ENCODE measurements around the gene FYN.
"Not testable (repeated sequence)": the region's sequence is repeated elsewhere in the genome, so short reads cannot be mapped to it uniquely, and the experiment has no call there.

FYN gene

DNA sequence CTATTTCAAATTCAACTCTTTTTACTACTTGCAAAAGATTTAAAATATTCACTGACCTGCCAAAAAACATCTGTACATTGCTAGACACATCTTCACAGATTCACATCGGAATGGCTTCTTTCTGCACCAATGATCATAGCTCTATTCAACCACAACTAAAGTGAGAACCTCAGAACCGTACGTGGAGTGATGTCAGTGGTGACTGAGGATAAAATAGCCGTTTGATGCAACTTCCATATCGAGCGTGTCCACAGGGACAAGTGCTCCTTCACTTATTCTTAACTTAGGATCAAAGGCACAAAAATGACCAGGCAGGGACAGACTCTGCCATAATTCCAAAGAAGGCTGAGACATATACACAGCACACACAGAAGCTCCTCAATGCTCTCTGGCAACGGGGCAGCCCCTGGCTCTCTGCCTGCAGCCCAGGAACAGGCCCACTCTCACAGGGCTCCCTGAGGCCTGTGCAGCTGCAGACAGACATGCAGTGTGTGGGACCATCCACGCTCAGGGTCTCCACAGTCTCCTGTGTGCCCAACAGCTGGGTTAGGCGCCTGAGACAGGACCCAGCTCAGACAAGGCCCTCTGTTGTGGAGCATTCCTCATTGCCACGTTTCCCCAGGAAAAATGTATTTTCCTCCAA lies 22.8 kb downstream of the FYN start:
- no peak for DNase-seq

DNA sequence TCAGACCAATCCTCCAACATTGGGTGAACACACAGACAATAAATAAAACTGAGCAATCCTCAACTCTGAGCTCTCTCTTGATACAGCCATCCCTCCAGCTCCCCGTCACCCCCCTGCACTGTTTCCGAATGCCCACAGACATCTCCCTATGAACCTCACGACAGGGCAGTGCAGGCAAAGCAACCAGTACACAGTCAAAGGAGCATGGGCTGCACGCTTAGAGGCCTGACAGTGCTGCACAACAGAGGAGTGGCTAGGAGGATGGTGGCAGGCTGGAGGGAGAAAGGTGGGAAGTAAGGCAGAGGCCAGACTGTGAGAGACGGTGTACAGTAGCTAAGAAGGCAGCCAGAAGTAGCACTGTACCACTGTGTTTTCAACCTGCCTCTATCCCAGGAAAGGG lies 24.0 kb downstream of the FYN start:
- no peak for DNase-seq

DNA sequence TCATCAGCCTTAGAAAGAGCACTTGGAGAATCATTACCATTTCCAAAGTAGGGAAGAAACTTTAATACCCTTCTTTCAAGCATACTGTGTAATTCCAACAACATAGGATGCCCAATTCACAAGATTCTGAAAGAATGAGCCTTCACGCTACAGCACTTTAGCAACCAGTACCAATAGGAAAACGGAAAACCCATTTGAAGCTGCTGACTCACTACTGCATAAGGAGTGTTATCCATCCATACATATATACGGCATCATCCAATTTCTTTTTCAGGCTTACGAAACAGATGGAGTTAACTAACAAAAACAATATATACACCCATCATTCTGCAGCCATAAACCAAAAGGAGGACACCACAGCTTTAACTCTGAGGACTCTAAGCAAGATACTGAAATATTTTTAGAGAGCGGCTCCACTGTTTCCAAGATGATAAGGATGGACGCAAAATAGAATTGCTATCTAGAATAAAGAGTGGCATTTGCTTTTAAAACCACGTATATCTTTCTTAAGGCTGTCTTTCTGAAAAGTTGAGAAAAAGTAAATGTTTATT lies 24.9 kb downstream of the FYN start:
- DNase-seq = no peak

DNA sequence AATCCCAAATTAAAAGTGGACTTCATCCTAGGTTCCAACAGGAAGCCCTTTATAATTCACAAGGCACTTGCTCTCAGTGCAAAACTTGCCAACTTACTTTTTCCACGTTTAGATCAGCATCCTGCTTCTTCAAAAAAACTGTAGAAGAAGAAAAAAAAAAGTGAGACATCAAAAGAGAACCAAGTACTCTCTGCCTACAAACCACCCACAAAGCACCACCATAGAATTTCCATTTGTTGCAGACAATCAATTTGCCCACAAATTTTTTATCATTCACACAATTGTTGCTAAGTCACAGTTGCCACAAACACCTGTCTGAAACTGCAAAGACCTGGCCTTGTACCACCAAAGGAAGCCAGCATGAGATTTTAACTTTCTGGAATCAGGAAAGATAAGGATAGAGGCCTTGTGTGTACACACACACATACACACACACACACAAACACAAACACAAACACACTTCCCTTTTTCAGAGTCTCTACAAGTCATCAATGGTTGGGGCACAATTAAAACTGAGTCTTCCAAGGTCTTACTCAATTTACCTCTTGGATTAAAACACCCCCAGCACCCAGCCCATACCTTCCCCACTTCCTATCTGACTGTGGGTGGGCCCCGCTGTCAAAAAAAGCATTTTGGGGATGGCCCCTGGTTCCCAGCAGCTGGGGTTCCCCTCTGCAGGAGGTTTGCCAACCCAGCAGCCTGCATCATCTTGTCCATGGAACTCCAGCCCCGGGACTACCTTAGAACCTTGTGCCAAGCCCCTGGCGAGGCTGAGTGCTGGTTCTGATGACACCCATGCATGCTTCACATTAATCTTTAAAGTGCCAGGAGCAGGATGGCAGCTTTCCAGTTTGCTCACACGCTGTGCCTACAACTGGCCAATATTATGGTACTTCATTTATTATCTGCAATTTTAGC lies 26.5 kb downstream of the FYN start:
- no peak for DNase-seq

DNA sequence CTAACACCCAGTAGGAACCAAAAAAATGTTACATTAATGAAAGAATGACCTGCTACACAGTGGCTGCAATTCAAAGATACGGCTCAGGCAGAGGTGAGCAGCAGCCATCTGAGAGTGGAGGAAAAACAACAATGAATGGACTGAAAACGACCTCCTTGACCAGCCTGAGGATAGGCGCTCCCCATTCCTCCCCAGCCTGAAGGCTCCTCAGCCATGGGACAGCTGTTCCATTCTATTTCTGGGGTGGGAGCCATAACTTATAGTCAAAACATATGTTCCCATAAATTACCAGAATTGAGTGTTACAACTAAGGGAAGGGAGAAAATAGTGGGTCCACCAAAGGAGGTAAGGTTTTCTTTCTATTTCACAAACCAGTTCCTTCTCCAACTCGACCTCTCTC lies 27.2 kb downstream of the FYN start:
- no peak for DNase-seq

DNA sequence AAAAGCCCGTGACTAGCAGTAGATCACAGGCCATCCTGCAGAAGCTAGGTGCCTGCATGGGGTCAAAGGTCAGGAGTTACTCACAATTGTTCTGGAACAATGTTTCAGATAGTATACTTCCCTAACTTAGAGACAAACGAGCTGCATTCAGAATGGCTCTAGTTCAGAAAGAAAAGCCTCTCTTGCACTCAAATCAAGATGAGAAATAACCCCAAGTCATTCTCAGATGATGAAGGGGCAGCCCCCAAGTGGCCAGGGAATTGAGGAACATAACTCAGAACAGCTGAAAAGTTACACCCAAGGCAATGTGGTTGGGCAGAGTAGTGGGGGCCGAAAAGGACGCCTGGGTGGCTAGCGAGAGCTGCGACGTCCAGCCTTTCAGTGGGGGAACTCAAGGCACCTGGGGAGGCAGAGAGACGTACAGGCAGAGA lies 27.8 kb downstream of the FYN start:
- DNase-seq = no peak

DNA sequence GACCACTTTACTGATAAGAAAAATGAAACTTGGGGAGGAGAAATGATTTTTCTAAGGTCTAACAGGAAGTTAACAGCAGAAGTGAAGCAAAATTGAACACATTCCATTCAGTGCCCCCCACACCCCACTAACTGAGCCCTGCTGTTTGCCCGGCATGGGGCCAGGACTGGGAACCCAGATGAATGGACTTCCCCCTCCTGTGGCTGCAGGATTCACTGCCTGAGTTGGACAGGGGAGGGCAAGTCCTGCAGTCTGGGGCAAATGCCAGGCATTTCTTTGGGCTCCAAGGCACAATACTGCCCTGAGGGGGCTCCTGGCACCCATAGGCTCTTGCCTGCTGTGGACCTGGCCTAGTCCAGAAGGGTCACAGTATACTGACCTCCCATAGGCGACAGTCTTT lies 28.3 kb downstream of the FYN start:
- no peak for DNase-seq

DNA sequence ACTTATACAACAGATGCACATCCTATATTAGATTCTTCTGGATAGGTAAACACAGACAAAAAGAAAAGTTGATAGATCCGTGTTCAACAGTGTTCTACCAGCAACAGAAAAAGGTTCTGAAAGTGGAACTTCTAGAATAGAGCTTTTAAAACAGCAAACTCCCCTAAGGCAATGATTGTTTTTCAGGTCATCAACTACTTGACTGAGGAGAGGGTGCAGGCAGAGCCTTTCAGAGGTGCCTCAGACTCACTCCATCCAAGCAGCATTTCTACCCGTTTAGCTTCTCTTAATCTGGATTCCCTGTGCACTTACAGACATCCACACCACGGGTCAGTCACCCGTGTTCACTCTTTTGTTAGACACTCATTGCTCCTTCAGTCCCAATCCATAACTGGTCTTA lies 28.9 kb downstream of the FYN start:
- no peak for DNase-seq

DNA sequence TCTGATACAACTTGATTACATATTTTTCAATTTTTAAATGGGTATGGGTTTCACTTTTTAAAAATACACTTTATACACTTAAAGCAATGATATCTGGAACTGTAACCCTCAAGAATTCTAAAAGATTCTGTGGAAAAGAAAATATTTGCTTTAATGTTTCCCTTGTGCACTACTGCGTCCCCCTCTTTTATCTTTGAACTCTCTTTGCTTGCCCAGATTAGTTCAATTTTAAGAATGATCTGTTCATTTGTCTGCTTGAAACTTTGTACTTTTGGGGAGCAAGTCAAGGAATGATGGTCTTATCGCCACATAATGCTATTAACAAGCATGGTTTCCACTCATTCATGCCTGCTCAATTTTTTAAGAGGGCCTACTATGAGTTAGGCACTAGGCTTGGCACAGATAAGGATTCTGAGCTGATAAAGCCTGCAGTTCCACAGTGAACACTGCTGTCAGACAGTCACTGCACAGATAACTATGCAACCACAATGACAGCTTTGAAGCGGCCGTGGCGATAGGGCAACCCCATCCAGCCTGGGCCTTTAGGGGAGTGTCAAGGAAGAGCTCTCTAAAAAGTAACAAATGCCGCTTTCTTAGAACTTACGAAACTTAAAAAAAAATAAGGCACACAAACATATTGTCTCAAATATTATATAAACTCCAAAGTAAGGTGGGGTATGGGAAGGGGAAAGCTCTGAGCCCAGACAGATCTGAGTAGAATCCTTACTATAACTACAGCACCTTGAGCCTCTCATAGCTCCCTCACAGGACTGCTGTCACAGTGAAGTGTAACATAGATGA lies 29.7 kb downstream of the FYN start:
- DNase-seq = peak; percentile 62

DNA sequence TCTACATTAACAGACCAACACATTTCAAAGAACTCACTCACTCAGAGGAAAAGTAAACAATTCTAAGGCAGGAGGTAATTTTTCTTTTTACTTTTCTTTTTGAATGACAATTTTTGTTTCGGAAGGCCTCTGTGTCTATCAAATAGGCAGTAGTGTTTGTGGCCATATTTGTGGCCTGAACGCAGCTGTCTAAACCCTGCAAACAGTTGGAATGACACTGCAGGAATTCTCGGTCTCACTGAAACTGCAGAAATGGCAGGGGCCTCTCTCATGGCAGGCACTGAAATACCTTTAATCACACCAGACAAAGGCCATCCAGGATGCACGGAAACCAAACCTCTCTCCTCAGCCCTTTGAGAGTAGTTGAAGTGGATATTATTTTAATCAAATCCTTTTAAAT lies 30.4 kb downstream of the FYN start:
- no peak for DNase-seq

DNA sequence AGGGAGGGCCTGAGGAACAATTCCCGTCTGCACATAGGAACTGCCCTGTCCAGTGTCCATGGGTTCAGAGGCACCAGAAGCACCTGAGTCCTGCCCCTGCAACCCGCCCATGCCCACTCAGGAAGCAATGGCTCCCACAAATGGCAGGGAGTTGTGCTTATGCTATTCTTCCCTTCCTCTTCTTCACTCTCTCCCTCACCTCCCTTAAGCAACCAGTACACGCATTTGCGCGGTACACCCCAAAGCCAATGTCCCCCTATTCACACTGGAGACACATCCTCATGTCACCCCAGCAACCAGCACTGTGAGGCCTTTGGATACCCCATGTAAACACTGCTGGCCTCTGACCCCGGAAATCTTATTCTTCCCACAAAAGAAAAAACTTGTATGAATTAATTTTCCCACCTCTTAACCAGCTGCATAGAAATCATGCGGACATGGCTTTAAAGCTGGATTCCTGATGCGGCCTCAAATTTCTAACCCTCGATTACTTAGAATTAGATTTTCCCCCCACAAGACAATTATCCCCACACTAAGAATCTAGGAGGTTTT lies 30.9 kb downstream of the FYN start:
- DNase-seq = no peak

DNA sequence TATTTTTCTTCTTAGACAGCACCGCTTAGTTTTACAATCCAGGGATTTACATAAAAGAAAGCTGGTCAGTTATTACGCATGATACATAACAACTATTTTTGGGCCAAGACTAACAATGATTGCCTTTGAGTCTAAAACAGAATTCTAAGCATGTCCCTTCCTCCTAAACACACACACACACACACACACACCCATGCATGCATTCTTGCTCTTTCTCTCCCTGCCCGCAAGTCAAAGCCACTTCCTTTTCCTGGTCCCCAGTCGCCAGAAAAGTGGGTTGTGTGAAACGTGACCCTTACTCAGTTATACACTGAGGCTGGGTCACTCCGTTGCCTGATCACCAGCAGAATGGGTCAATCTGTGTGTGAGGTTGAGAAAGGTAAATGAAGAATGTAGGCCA lies 31.4 kb downstream of the FYN start:
- DNase-seq = no peak

DNA sequence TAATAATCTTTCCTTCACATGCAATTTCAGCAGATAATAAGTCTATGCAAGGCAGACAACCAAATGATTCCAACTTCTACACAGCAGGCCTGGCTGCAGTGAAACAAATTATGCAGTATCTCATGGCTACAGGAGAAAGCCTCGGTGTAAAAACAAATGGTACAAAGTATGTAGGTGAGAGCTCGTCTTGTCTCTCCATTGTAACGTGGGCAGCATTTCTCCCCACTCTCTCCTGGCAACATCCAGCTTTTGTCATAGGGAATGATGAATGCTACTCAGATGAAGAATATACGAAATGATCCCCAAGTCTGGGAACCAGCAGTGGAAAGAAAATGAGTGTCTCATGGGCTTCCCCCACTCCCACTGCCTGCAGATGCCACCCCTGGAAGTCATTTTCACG lies 32.4 kb downstream of the FYN start:
- DNase-seq = no peak

DNA sequence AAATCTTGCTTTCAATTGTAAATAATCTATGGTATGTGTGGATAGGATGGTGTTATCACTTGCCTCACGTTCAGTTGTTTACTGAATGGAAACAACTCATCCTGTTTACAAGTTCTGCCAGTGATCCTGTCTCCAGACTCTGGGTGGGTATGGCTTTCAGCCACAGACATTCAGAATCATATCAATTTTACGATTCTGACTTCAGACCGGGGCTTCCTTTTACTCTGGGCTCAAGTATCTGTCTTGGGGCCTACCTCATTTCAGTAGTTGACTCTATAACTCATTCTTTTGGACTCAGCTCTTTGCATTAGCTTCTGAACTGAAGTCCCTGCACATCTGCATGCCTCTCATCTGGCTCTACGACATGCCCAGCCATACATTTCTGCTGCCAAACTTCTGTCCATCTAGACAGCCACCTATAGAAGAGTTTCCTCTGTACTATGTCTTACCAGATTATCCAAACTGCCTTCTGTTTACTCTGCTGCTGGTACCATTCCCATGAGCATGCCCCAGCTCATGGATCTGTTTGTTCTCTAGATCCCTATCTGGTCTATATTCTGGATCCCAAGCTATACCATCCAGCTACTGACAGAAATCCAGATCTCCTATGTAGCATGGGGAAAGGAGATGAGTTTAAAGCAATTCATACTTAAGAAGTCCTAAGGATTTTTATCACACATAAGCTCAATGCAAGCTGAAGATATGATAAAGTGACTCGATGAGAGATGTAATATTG lies 34.3 kb downstream of the FYN start:
- DNase-seq = no peak

DNA sequence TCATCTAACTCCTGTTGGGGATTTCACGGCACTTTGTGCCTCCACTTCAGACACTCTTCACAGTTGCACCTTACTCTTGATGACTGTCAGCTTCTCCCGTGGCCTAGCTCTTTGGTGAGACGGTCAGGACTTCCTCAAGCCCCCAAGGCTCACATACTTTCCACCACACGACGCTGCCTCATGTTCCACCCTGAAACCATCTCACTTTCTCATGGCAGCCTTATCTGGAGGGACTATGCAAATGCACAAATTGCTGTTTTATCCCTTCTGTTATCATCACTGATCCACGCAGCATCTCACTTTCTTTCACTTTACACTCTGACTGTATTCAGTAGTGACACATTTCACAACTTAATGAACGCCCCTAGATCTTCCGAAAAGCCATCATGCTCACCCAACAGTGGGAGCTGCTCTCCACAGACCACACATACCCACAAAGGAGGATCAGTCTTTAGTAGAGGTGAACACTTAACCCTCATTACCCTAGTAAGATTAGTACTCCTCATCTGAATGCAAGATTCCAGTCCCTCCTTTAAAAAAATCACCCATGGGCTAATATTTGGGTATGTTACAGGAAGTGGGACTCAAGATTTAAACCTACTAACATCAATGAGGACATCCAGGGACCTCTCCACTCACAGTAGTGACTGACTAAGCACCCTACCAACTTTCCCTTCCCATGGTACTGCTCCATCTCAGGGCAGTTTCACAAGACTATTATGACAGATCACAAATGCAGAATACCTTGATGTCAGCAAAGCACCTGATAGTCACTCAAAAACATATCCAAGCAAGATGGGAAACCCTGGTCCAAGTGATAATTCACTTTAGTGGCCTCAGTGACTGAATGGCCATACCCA lies 35.4 kb downstream of the FYN start:
- peak; percentile 40 for DNase-seq

DNA sequence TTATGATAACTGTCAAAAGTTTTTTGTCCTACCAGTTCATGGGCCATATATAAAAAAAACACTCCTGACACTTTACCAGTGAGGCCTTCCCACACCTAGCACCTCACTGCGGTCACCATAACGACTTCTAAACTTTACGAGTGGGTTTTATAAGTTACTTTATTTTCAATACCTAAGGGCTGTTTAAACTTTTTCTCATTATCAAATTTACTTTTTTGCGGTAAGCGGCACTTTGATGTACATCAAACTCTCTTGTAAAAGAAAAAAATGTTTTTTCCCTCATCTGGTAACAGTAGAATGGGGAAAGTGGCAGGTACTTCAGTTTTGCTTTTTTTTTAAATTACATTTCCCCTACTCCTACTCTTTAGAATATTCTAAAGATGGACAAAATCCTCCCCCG lies 36.2 kb downstream of the FYN start:
- DNase-seq = no peak

DNA sequence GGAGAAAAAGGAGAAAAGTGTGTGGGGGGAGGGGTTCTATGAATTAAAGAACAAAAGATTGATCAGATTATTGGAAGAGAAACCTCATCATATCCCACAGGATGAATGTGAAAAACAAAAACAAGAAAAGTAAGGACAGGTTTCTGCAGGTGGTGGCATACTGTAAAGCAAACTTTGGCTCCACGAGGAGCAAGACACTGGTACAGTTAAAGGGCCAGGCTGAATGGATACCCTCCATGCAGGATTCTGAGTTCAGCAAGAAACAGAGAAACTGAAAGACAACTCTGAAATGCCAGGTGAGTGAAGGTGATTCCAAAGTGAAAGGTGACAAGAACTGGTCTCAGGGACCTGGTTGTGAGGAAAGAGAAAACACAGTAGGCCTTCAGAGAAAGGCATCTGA lies 37.4 kb downstream of the FYN start:
- DNase-seq = no peak

DNA sequence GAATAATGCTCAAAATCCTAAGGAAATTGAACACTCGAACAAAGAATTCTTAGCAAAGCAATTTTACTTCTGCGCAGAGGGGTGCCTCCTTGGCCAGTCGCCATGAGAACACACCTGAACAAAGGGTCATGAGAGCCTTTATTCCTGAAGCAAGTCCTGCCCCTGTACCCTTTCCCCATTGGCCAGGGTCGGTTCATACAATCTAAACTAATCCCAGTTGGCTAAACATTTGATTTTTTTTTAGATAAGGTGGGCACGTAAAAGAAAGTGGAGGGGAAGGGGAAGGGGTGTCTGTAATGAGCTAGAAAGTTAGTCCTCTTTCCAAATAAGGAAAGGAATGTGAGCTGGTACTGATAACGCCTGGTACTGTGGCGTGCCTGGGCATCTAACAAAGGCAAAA lies 37.9 kb downstream of the FYN start:
- DNase-seq = not testable (repeated sequence)

DNA sequence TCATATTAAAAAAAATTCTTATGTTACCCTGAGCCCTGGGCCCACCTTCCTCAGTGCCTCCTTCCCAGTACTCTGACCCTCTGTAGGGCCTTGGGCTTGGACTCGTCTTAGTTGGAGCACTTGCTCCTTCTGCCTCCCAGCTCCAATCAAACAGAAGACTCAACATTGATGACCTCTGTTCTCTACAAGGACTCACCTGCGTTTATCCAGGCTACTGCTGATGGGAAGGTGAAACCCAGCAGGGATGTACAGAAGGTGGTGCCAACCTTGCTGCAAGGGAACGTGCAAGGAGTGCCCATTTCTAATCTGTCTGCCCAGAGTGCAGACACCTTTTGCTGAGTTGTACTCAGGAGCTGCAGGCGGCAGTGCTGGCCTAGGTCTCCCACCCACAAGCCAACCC lies 38.9 kb downstream of the FYN start:
- DNase-seq = no peak

DNA sequence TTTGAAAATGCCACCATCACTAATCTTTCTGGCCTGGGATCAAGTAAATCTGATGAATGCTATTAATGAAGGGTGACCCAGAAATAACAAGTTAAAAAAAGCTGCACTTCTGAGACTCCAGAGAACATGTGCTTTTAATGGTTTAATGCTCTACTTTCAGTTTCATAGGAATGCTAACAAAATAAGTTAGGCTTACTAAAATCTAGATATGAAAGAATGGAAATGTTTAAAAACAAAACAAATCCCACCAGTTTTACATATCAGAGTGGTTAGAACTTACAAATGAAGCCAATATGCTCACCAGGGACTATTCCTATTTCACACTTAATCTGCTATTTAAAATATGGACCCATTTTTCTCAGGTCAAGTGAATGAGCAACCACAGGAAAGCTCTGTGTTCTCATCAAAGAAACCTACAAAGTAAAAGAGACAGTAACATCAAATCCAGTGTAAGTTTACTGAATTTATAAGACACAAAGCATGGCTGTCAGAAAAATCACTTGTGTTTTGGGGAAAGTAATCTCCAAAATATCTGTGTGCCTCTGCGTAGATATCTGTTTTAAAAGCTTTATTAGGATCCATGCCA lies 40.3 kb downstream of the FYN start:
- DNase-seq = no peak

DNA sequence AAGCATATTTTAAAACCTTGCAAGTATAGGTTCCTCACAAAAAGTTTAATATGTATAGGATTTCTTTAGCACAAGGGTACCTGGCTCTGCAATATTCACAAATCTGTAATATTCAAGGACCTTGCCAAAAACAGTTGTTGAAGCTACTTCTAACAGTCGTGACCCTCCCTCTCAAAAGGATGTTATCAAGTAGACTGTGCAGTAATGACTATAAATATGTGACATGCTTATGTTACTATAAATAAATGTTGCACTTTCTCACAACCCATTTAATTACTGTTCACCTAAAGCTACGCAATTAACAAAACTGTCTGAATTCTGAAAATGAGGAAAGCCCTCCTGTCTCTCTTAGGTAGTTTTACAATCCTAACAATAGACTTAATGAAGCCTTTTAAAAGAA lies 41.8 kb downstream of the FYN start:
- no peak for DNase-seq
